H9 (cell line): ENCODE results near the gene GPR62. TPM values are rescaled to one million over a fixed set of nuclear protein-coding genes. Genes with fewer than 3 reads are reported as not detected.

Experiments
- DNase-seq: peaks from one replicate; pipeline ENCODE4 v3.0.0-alpha.2; 2017
- H2AFZ ChIP-seq: one replicate; pipeline ENCODE4 v1.6.1; 2013; ENCODE audit warnings: mild to moderate bottlenecking, low read length, control low read depth, moderate library complexity
- H2AK5ac ChIP-seq: 2 replicates; pipeline ENCODE4 v1.6.1; 2013; ENCODE audit warnings: low read length, control low read depth, mixed read lengths; ENCODE audit not compliant: insufficient read length
- H2BK120ac ChIP-seq: one replicate; pipeline ENCODE4 v1.6.1; 2013; ENCODE audit warnings: low read depth, mild to moderate bottlenecking, low read length, control low read depth, inconsistent platforms; ENCODE audit not compliant: poor library complexity, severe bottlenecking
- H2BK12ac ChIP-seq: 2 replicates; pipeline ENCODE4 v1.6.1; 2013; ENCODE audit warnings: low read length, control low read depth, mixed read lengths, low read depth; ENCODE audit not compliant: insufficient read length
- H2BK15ac ChIP-seq: 2 replicates; pipeline ENCODE4 v1.6.1; 2013; ENCODE audit warnings: low read depth, low read length, control low read depth
- H2BK20ac ChIP-seq: one replicate; pipeline ENCODE4 v1.6.1; 2013; ENCODE audit warnings: low read depth, mild to moderate bottlenecking, low read length, control low read depth, inconsistent platforms; ENCODE audit not compliant: poor library complexity, severe bottlenecking
- H2BK5ac ChIP-seq: 2 replicates; pipeline ENCODE4 v1.6.1; 2013; ENCODE audit warnings: low read length, control low read depth, mixed read lengths; ENCODE audit not compliant: insufficient read length
- H3K14ac ChIP-seq: 2 replicates; pipeline ENCODE4 v1.6.1; 2013; ENCODE audit warnings: low read length, control low read depth; ENCODE audit not compliant: insufficient read depth
- H3K18ac ChIP-seq: 2 replicates; pipeline ENCODE4 v1.6.1; 2013; ENCODE audit warnings: low read depth, mild to moderate bottlenecking, mixed read lengths, low read length, control low read depth; ENCODE audit not compliant: insufficient read length
- H3K23ac ChIP-seq: 2 replicates; pipeline ENCODE4 v1.6.1; 2013; ENCODE audit warnings: low read length, control low read depth, mixed read lengths, low read depth; ENCODE audit not compliant: insufficient read length
- H3K23me2 ChIP-seq: 2 replicates; pipeline ENCODE4 v1.6.1; 2013; ENCODE audit warnings: low read depth, mild to moderate bottlenecking, mixed read lengths, low read length, control low read depth; ENCODE audit not compliant: insufficient read length, poor library complexity, severe bottlenecking
- H3K27ac ChIP-seq: 2 replicates; pipeline ENCODE4 v1.5.1; 2013; ENCODE audit warnings: low read length, control low read depth, mixed read lengths, low read depth; ENCODE audit not compliant: insufficient read length
- H3K27me3 ChIP-seq: 2 replicates; pipeline ENCODE4 v1.6.1; 2013; ENCODE audit warnings: low read length, control low read depth, inconsistent platforms; ENCODE audit not compliant: insufficient read depth
- H3K4ac ChIP-seq: 2 replicates; pipeline ENCODE4 v1.6.1; 2013; ENCODE audit warnings: low read depth, mild to moderate bottlenecking, control low read depth, inconsistent platforms, low read length, moderate library complexity
- H3K4me1 ChIP-seq: 2 replicates; pipeline ENCODE4 v1.6.1; 2013; ENCODE audit warnings: low read length, control low read depth, inconsistent platforms; ENCODE audit not compliant: insufficient read depth
- H3K4me2 ChIP-seq: 2 replicates; pipeline ENCODE4 v1.6.1; 2013; ENCODE audit warnings: low read length, control low read depth, mixed read lengths; ENCODE audit not compliant: insufficient read length, insufficient read depth
- H3K56ac ChIP-seq: 2 replicates; pipeline ENCODE4 v1.6.1; 2013; ENCODE audit warnings: low read depth, mild to moderate bottlenecking, mixed read lengths, low read length, control low read depth; ENCODE audit not compliant: insufficient read length
- H3K79me1 ChIP-seq: 2 replicates; pipeline ENCODE4 v1.6.1; 2013; ENCODE audit warnings: low read depth, mild to moderate bottlenecking, moderate library complexity, low read length, control low read depth, inconsistent platforms; ENCODE audit not compliant: insufficient read depth, poor library complexity, severe bottlenecking
- H3K79me2 ChIP-seq: 2 replicates; pipeline ENCODE4 v1.6.1; 2013; ENCODE audit warnings: low read length, control low read depth, inconsistent platforms; ENCODE audit not compliant: insufficient read depth
- H3K9ac ChIP-seq: 2 replicates; pipeline ENCODE4 v1.6.1; 2013; ENCODE audit warnings: low read length, control low read depth, mixed read lengths; ENCODE audit not compliant: insufficient read length; ENCODE audit errors: extremely low read depth
- H3K9me3 ChIP-seq: one replicate; pipeline ENCODE4 v1.6.1; 2013; ENCODE audit warnings: low read depth, low read length, inconsistent platforms; ENCODE audit not compliant: control insufficient read depth
- H3T11ph ChIP-seq: one replicate; pipeline ENCODE4 v1.6.1; 2013; ENCODE audit warnings: mild to moderate bottlenecking, low read length, control low read depth, inconsistent platforms
- H4K20me1 ChIP-seq: one replicate; pipeline ENCODE4 v1.6.1; 2013; ENCODE audit not compliant: control insufficient read depth, insufficient read length, insufficient read depth
- H4K5ac ChIP-seq: 2 replicates; pipeline ENCODE4 v1.6.1; 2013; ENCODE audit warnings: low read depth, mild to moderate bottlenecking, mixed read lengths, low read length, control low read depth; ENCODE audit not compliant: insufficient read length
- H4K8ac ChIP-seq: replicated peaks from 2 replicates; pipeline ENCODE4 v1.6.1; 2013; ENCODE audit warnings: low read length, control low read depth, mixed read lengths, low read depth; ENCODE audit not compliant: insufficient read length
- H4K91ac ChIP-seq: 2 replicates; pipeline ENCODE4 v1.6.1; 2013; ENCODE audit warnings: low read depth, mild to moderate bottlenecking, moderate library complexity, mixed read lengths, low read length, control low read depth; ENCODE audit not compliant: insufficient read length
- H3K27ac Mint-ChIP-seq, 3 experiments: 2 replicates in 2 of 3; 3 replicates in 1 of 3; pipeline ENCODE4 v1.8.0; 2020 to 2021; ENCODE audit warnings: mixed read lengths in 3 of 3, mild to moderate bottlenecking in 1 of 3, moderate library complexity in 1 of 3
- H3K27me3 Mint-ChIP-seq: 2 replicates; pipeline ENCODE4 v1.8.0; 2021; ENCODE audit warnings: low read depth, mild to moderate bottlenecking, moderate library complexity, mixed read lengths
- H3K36me3 Mint-ChIP-seq, 3 experiments: 2 replicates in 2 of 3; 3 replicates in 1 of 3; pipeline ENCODE4 v1.8.0; 2020 to 2021; ENCODE audit warnings: low read depth in 3 of 3, mixed read lengths in 3 of 3; ENCODE audit not compliant: insufficient read depth in 1 of 3
- H3K4me1 Mint-ChIP-seq, 2 experiments: 2 replicates each; pipeline ENCODE4 v1.8.0; 2020; ENCODE audit warnings: mixed read lengths in 2 of 2
- H3K4me3 Mint-ChIP-seq, 2 experiments: 2 replicates in 1 of 2; 3 replicates in 1 of 2; pipeline ENCODE4 v1.8.0; 2020 to 2021; ENCODE audit warnings: mild to moderate bottlenecking in 2 of 2, mixed read lengths in 2 of 2, moderate library complexity in 1 of 2
- H3K9me3 Mint-ChIP-seq, 2 experiments: 2 replicates in 1 of 2; 3 replicates in 1 of 2; pipeline ENCODE4 v1.8.0; 2020; ENCODE audit warnings: mild to moderate bottlenecking in 2 of 2, mixed read lengths in 2 of 2, moderate library complexity in 1 of 2
- WGBS: extraction: QIAGEN DNeasy Blood & Tissue Kit; methylation state at CpG from one replicate; pipeline ENCODE4 v1.1.7; 2013; ENCODE audit warnings: missing lambda C conversion rate, low lambda C conversion rate, mixed read lengths; ENCODE audit not compliant: insufficient read length; ENCODE audit errors: extremely low coverage; 5-methylcytosine and 5-hydroxymethylcytosine counted together
- total RNA-seq: library from RNA; stranded (reverse); gene quantifications from 2 replicates; pipeline ENCODE4 v1.2.1, GENCODE V29; 2021
- TF ChIP-seq, protein P1 (sequence below): fragments of 200-600 bp; sonication (generic); conservative IDR thresholded peaks from 3 replicates; pipeline ENCODE4 v1.8.0; 2021; ENCODE audit warnings: antibody characterized with exemption, mild to moderate bottlenecking

Gene GPR62
- total RNA-seq, 1 experiment from 2014 or later: 0.13 TPM

DNA sequence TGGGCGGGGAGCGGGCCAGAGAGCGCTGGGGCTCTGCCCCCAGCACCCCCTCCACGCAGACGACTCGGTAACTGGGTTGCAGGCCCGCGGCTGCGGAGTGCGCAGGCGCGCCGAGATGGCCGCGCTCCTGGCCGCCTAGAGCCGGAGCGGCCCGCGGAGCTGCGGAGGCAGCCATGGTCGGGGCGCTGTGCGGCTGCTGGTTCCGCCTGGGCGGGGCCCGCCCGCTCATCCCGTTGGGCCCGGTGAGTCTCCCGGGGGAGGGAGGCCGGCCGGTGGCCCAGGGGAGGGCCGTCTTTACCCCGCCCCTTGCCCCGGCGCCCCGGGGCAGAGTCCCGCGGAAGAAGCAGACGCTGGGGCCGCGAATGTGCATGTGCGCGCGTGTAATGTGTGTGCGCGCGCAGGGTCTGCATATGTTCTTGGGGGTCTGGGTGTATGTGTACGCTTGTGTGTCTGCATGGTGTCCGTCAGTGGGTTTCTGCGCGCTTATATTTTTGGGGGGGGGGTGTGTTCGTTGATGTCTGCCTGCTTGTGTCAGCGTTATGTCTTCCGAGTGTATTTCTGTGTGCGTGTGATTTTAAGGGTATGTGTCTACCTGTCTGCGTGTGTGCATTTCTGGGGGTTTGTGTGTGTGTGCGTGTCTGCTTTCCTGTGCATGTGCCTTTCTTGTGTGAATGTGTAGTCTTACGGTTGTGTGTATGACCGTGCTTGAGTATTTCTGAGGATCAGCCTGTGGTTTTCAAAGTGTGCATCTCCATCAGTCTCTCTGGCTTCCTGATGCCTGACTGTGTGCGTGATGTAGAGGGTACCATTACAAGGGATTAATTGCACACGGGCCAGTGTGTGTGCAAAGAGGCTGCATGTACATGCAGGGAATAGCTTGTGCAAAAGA is 20.0 kb downstream of the GPR62 start, which contains the start of gene ABHD14A:
ABHD14A (plus strand) TSS at position 102 of the 889 bp plus-strand sequence; CDS start at position 174, 72 bp downstream.
- no peak within 1 kb of the TSS for H4K5ac ChIP-seq
- Mint-ChIP-seq H3K36me3 (no peaks in the 10 kb centered on the region; a peak in 3 of 7 replicates), H3K4me1 (peaks cover 15 to 27% of the 10 kb centered on the region in 2 experiments), H3K27me3 (peaks cover 34% of the 10 kb centered on the region), H3K9me3 (no peaks in the 10 kb centered on the region), H3K27ac (peak within 1 kb of the TSS in 1 of 3 experiments; percentile 90; a peak in 2 of 7 replicates), H3K4me3 (peak within 1 kb of the TSS; percentile 87)
- H3K9me3 ChIP-seq: no peaks in the 10 kb centered on the region
- no CpG with 5 or more reads among the region's 63 CpGs for WGBS
- H3K79me2 ChIP-seq: no peaks in the 10 kb centered on the region
- peaks cover 9% of the 10 kb centered on the region; the same call in 1 of the 2 replicates for H3K4me1 ChIP-seq
- H3K27ac ChIP-seq: no peak within 1 kb of the TSS
- H3K56ac ChIP-seq: no peak within 1 kb of the TSS
- H3K14ac ChIP-seq: no peak within 1 kb of the TSS
- no peak within 1 kb of the TSS for H2BK15ac ChIP-seq
- H3K9ac ChIP-seq: no peak within 1 kb of the TSS
- DNase-seq: peak; percentile 68
- H2BK20ac ChIP-seq: no peak within 1 kb of the TSS
- TF ChIP-seq, protein P1, sequence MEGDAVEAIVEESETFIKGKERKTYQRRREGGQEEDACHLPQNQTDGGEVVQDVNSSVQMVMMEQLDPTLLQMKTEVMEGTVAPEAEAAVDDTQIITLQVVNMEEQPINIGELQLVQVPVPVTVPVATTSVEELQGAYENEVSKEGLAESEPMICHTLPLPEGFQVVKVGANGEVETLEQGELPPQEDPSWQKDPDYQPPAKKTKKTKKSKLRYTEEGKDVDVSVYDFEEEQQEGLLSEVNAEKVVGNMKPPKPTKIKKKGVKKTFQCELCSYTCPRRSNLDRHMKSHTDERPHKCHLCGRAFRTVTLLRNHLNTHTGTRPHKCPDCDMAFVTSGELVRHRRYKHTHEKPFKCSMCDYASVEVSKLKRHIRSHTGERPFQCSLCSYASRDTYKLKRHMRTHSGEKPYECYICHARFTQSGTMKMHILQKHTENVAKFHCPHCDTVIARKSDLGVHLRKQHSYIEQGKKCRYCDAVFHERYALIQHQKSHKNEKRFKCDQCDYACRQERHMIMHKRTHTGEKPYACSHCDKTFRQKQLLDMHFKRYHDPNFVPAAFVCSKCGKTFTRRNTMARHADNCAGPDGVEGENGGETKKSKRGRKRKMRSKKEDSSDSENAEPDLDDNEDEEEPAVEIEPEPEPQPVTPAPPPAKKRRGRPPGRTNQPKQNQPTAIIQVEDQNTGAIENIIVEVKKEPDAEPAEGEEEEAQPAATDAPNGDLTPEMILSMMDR: no peak
- H2BK5ac ChIP-seq: no peak within 1 kb of the TSS
- H4K20me1 ChIP-seq: peaks cover 3% of the 10 kb centered on the region
- H3K4ac ChIP-seq: no peak within 1 kb of the TSS
- no peak within 1 kb of the TSS for H2AK5ac ChIP-seq
- H3K79me1 ChIP-seq: no peaks in the 10 kb centered on the region
- peak within 1 kb of the TSS; percentile 30 for H3K18ac ChIP-seq
- H2AFZ ChIP-seq: no peak within 1 kb of the TSS
- peaks cover 7% of the 10 kb centered on the region; the same call in 1 of the 2 replicates for H3K27me3 ChIP-seq
- no peak within 1 kb of the TSS for H2BK120ac ChIP-seq
- H3K23ac ChIP-seq: no peak within 1 kb of the TSS
- H4K91ac ChIP-seq: no peak within 1 kb of the TSS
- peak within 1 kb of the TSS; percentile 64 for H3K4me2 ChIP-seq
- no peak within 1 kb of the TSS for H3T11ph ChIP-seq
- no peak within 1 kb of the TSS for H2BK12ac ChIP-seq
- H3K23me2 ChIP-seq: peaks cover 10% of the 10 kb centered on the region
- H4K8ac ChIP-seq: no peak within 1 kb of the TSS
